GM18517 (cell line): ENCODE results near the gene HOXB3.

Experiments used
- ATAC-seq: cut with Tn5 transposase; IDR thresholded peaks from one replicate; pipeline ENCODE4 v1.9.1; 2021; ENCODE audit warnings: mild to moderate bottlenecking, moderate library complexity; ENCODE audit not compliant: unreplicated experiment

HOXB3 gene

GRCh38 chr17:48600244-48601098 lies 10.4 kb upstream of the HOXB3 start:
- no peak for ATAC-seq

DNA sequence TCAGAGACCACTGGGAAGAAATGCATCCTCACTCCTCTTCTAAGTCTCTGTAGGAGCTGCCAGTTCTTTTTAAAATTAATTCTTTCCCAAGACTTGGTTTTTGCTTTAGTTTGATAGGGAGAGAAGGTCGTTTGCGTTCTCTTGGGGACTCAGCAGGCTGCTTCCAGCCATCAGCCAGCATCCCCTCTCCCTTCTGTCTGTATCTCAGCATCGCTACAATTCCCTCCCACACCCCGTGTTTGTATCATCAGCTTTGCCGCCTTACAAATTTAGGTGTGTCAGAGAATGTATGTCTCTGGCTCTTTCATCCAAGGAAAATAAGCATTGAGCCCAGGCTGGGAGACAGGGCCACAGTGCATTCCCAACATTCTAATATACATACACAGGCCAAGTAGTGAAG lies 9.3 kb upstream of the HOXB3 start:
- ATAC-seq = no peak

- ATAC-seq = no peak
These were observed 8.7 kb upstream of the HOXB3 start for GRCh38 chr17:48598736-48599135.

- ATAC-seq = no peak
These were observed 8.0 kb upstream of the HOXB3 start for GRCh38 chr17:48597778-48598631.

- ATAC-seq = no peak
These were observed 7.4 kb upstream of the HOXB3 start for GRCh38 chr17:48597528-48597777.

GRCh38 chr17:48596735-48597527 lies 6.9 kb upstream of the HOXB3 start:
- no peak for ATAC-seq

DNA sequence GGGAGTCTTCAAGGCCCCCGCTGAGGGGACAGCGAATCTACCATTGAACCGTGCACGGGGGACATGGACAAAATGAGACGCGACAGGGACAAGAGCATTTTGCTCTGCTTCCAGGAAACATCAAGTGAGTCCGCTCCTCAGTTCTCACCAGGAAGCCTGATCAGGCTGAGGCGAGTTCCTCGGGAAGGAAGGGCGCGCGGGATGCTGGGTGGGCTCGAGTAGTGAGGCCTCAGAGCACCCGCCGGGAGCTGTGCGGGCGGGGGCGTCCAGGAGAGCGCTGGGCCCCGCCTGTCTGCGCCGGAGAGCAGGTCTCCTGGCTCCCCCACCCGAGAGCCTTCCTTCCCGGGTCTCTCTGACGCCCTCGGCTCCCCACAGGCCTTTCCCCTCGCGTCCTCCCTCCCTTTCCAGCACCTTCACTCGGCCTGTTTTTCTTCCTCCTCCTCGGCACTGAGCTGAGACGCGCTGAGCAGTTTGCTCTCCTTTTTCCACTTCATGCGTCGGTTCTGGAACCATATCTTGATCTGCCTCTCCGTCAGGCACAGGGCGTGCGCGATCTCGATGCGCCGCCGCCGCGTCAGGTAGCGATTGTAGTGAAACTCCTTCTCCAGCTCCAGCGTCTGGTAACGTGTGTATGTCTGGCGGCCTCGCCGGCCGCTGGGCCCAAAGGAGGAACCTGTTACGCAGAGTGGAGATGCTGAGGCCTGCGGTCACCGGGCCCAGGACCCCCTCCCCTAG lies 6.1 kb upstream of the HOXB3 start:
- no peak for ATAC-seq

- no peak for ATAC-seq
These were observed 5.4 kb upstream of the HOXB3 start for GRCh38 chr17:48595278-48595999.

DNA sequence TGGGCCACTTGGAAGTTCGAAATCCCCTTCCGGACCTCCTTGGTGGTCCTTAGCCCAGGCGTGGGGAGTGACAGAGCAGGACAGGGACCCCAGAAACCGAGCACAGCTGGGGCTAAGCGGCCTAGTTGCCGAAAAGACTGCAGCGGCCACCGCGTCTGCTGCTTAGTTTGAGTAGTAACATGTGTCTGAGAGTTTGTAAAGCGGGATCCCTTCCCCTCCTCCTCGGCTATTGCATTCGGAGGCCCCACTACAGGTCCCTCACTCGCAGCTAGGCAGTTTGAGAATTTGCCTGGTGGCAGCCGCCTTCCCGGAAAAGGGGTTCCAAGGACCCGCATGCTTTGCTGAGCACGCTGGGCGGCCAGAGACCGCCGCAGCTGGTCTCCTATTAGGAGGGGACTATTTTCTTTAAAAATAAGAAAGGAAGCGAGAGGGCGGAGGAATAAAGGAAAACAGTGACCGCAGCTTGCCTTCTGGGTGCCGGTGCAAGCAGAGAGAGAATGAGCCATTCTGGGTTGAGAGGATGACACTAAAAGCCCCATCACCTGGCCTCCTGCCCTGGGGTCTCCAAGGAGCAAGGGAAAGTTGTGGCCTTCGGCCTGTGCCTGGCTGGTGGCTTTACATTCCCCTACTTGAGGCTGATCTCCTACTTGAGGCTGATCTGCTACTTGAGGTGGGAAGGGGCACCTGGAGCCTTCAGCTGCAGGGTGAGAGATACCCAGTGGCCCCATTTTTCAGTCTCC lies 4.7 kb upstream of the HOXB3 start:
- no peak for ATAC-seq

- peak; percentile 42 for ATAC-seq
These were observed 3.9 kb upstream of the HOXB3 start for GRCh38 chr17:48593840-48594537.

DNA sequence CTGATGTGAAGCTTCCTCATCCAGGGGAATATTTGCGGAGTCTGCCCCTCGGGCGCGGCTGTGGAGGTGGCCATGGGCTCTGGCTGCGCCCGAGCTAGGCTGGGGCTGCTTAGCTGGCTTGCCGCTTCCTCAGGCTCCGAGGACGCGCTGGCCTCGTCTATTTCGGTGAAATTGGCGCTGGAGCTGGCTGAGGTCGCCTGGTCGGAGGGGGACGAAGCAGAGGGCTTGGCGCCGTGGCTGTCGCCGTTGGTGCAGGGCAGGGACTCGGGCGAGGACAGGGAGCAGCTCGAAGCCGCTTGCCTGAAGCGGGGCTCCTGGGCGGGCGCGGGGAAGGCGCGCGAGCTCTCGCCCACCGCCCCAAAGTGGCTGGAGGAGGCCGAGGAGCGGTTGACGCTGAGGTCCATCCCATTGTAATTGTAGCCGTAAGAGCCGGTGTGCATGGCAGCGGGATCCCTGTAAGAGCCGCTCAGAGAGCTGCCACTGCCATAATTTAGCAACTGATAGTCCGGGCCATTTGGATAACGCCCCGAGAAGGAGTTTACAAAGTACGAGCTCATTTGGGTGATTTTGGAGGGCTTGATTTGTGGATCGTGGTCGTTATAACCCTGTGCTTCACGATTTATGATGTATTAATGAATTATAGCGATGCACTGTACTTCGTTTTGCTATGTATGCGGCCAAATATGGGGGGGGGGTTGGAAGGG lies 3.2 kb upstream of the HOXB3 start, which contains the start of gene HOXB5:
TSS of gene HOXB5 (minus strand) at position 654 of the 704 bp plus-strand sequence. CDS start at position 557, 97 bp downstream.
- no peak for ATAC-seq

DNA sequence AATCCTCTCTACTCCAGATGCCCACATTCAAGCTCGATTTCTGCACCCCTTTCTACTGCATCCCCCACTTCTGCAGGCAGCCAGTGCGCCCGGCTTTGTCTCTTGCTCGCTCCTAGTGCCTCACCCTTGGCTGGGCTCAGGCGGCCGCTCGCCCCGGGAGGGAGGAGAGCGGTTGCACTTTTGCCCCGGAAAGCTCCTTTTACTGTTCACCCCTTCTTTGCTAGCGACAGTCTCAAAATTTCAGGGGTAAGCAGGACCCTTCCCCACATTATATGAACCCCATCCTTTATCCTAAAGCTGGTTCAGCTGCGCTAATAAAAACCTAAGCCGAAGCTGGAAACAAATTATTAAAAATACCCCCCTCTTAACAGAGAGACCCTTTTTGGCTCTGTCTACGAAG lies 2.5 kb upstream of the HOXB3 start:
- ATAC-seq = no peak

- ATAC-seq = no peak
These were observed 2.0 kb upstream of the HOXB3 start for GRCh38 chr17:48592057-48592514.

GRCh38 chr17:48591255-48592056 lies 1.4 kb upstream of the HOXB3 start:
- ATAC-seq = no peak

DNA sequence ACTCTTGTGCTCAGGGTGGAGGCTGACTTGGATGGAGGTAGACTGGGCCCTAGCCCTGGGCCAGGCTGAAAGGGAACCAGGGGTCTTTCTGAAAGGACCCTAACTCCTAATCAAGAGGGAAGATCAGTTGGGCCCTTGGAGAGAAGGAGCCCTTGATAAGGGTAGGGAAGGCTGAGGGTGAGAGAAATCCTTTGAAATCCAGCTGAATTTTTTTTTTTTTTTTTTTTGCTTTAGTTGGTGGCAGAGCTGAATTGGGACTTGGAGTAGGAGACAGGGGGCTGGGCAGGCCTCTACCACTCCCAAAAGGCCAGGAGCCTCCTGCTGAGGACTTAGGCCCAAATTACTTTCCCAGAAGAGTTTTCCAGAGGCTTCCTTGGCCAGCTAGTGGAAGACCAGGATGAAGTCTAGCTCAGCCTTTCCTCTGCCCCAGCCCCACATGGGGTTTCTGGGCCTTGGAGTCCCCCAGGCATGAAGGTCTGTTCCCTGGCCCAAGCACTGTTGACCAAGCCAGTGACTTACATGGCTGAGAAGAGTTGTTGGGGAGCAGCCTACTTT lies 643 bp upstream of the HOXB3 start:
- no peak for ATAC-seq

- ATAC-seq = no peak
These were observed 796 bp downstream of the HOXB3 start for GRCh38 chr17:48589060-48589830.
